CD4-positive, alpha-beta T cell (primary cell): Measurements from ENCODE around the gene TRPV2. TPM values are rescaled to one million over a fixed set of nuclear protein-coding genes. Genes with fewer than 3 reads are reported as not detected.

ENCODE experiments used
- ATAC-seq: fragments of 200-7000 bp; cut with Tn5 transposase; one replicate; pipeline ENCODE4 v1.10.0; 2022; ENCODE audit warnings: mild to moderate bottlenecking; ENCODE audit not compliant: poor library complexity
- CTCF ChIA-PET: fragments of 350-600 bp; sonication (Branson Sonifier 250); formaldehyde crosslinking; loops from one replicate; lab custom pipeline; 2021; ENCODE audit warnings: antibody characterized with exemption, inconsistent platforms; lab: Charles Lee
- POLR2A ChIA-PET: fragments of 350-600 bp; sonication (Branson Sonifier 250); formaldehyde crosslinking; loops from one replicate; lab custom pipeline; 2021; ENCODE audit warnings: antibody characterized with exemption, inconsistent platforms; lab: Charles Lee
- DNase-seq, 14 experiments: peaks; one replicate each; pipeline ENCODE4 v3.0.0-alpha.2; 2013 to 2020; ENCODE audit warnings: mixed read lengths in 2 of 14
- H3K27ac ChIP-seq, 2 donors: one replicate each; pipeline versions ENCODE4 v1.5.1 to v1.7.0; 2013; ENCODE audit warnings: low read length in 2 of 2, low read depth in 1 of 2, mild to moderate bottlenecking in 1 of 2
- H3K27me3 ChIP-seq, 2 experiments: 1 replicate in 1 of 2; 2 replicates in 1 of 2; pipeline versions ENCODE4 v1.6.1 to v1.7.0; 2013; ENCODE audit warnings: low read length in 2 of 2, control low read depth in 1 of 2, mild to moderate bottlenecking in 1 of 2, moderate library complexity in 1 of 2; ENCODE audit not compliant: insufficient read depth in 2 of 2, control insufficient read depth in 1 of 2
- H3K36me3 ChIP-seq: one replicate; pipeline ENCODE4 v1.6.1; 2013; ENCODE audit warnings: low read length, control low read depth; ENCODE audit not compliant: insufficient read depth
- H3K4me1 ChIP-seq: one replicate; pipeline ENCODE4 v1.6.1; 2013; ENCODE audit warnings: low read length, control low read depth; ENCODE audit not compliant: insufficient read depth
- H3K4me3 ChIP-seq: one replicate; pipeline ENCODE4 v1.5.1; 2013; ENCODE audit warnings: mild to moderate bottlenecking, low read length, moderate library complexity
- H3K9me3 ChIP-seq, 2 experiments: 1 replicate in 1 of 2; 2 replicates in 1 of 2; pipeline versions ENCODE4 v1.6.1 to v1.7.0; 2013; ENCODE audit warnings: low read length in 2 of 2, mild to moderate bottlenecking in 2 of 2, control low read depth in 1 of 2, moderate library complexity in 1 of 2; ENCODE audit not compliant: control insufficient read depth in 1 of 2, insufficient read depth in 1 of 2
- H3K27ac Mint-ChIP-seq: one replicate; pipeline ENCODE4 v1.8.0; 2020; ENCODE audit warnings: mixed read lengths
- H3K27me3 Mint-ChIP-seq: one replicate; pipeline ENCODE4 v1.8.0; 2021; ENCODE audit warnings: mixed read lengths
- H3K36me3 Mint-ChIP-seq: one replicate; pipeline ENCODE4 v1.8.0; 2021; ENCODE audit warnings: low read depth, mixed read lengths
- H3K4me1 Mint-ChIP-seq: one replicate; pipeline ENCODE4 v1.8.0; 2021; ENCODE audit warnings: low read depth, mixed read lengths
- H3K4me3 Mint-ChIP-seq: one replicate; pipeline ENCODE4 v1.8.0; 2020; ENCODE audit warnings: mild to moderate bottlenecking, mixed read lengths
- H3K9me3 Mint-ChIP-seq: one replicate; pipeline ENCODE4 v1.8.0; 2020; ENCODE audit warnings: mixed read lengths
- CTCF ChIP-seq: fragments of 200-600 bp; IDR thresholded peaks from one replicate; pipeline ENCODE4 v1.8.0; 2022; ENCODE audit warnings: antibody characterized with exemption, mild to moderate bottlenecking
- intact Hi-C, 2 experiments: fragments of 100-400 bp; cut with DNase I in 1 of 2; cut with micrococcal nuclease in 1 of 2; formaldehyde crosslinking; loops; one replicate each; pipeline versions ENCODE4 v1.15.1 to v1.9.0; 2023 to 2025; cut with DNase I, micrococcal nuclease
- total RNA-seq, 174 experiments: library from RNA in 2 of 174; stranded (reverse) in 2 of 174; gene quantifications; one replicate each; pipeline ENCODE4 v1.2.3 and lab custom pipeline; 2021 to 2026

TRPV2 gene
- total RNA-seq, 2 experiments from 2014 or later: 42.8 to 45.2 TPM

- CTCF ChIA-PET: no interaction called here
- no peak overlapping the region for H3K4me3 Mint-ChIP-seq
Measured at GRCh38 chr17:16483021-16483645, 67.8 kb downstream of the TRPV2 start.

GRCh38 chr17:16484445-16485175 lies 69.2 kb downstream of the TRPV2 start:
- ATAC-seq (no peak), DNase-seq (no peak)
- Mint-ChIP-seq H3K9me3 (no peaks in the 10 kb centered on the region), H3K27me3 (no peaks in the 10 kb centered on the region), H3K36me3 (no peaks in the 10 kb centered on the region), H3K4me3 (no peak overlapping the region), H3K4me1 (no peaks in the 10 kb centered on the region), H3K27ac (no peak overlapping the region)
- no peaks in the 10 kb centered on the region for H3K9me3 ChIP-seq
- H3K27me3 ChIP-seq: no peaks in the 10 kb centered on the region
- H3K36me3 ChIP-seq: no peaks in the 10 kb centered on the region
- intact Hi-C loops: no loop called here
- ChIA-PET CTCF (no interaction called here), POLR2A (no interaction called here)
- H3K4me3 ChIP-seq: no peak overlapping the region
- peaks cover 2% of the 10 kb centered on the region for H3K4me1 ChIP-seq
- H3K27ac ChIP-seq: no peak overlapping the region
- TF ChIP-seq CTCF: no peak

More at GRCh38 chr17:16483021-16483645, 67.8 kb downstream of the TRPV2 start:
- H3K27ac ChIP-seq: no peak overlapping the region
- ATAC-seq (no peak), DNase-seq (no peak)
- Mint-ChIP-seq H3K4me1 (no peaks in the 10 kb centered on the region), H3K36me3 (no peaks in the 10 kb centered on the region), H3K27me3 (no peaks in the 10 kb centered on the region), H3K27ac (no peak overlapping the region), H3K9me3 (no peaks in the 10 kb centered on the region)
- no peak for TF ChIP-seq CTCF
- H3K27me3 ChIP-seq: no peaks in the 10 kb centered on the region
- H3K9me3 ChIP-seq: no peaks in the 10 kb centered on the region
- H3K4me3 ChIP-seq: no peak overlapping the region
- intact Hi-C loops: no loop called here
- H3K4me1 ChIP-seq: peaks cover 2% of the 10 kb centered on the region
- H3K36me3 ChIP-seq: no peaks in the 10 kb centered on the region
- POLR2A ChIA-PET: no interaction called here

Other genes with a start within 250 kb of the TRPV2 start
- 100 to 1,000 TPM; 118 TPM for gene NCOR1, start 200.0 kb upstream of the TRPV2 start, total RNA-seq
- gene PIGL, start 198.4 kb upstream of the TRPV2 start, total RNA-seq: 10 to 100 TPM; 48.4 to 49.0 TPM
- 10 to 100 TPM; 18.5 to 19.4 TPM for gene CENPV, start 62.1 kb upstream of the TRPV2 start, total RNA-seq
- 100 to 1,000 TPM; 646 to 647 TPM for gene UBB, start 34.5 kb upstream of the TRPV2 start, total RNA-seq
- gene LRRC75A, start 76.6 kb downstream of the TRPV2 start, total RNA-seq: 1 to 10 TPM; 1.5 to 1.9 TPM
- gene ZNF287, start 153.6 kb downstream of the TRPV2 start, total RNA-seq: 1 to 10 TPM; 6.9 to 7.8 TPM
- 1 to 10 TPM; 2.8 to 3.2 TPM for gene ZNF624, start 238.3 kb downstream of the TRPV2 start, total RNA-seq